Left forelimb (tissue), 1 donor: ENCODE data around the gene L3MBTL3.

Experiments
- DNase-seq: peaks from one replicate; pipeline ENCODE4 v3.0.0-alpha.2; 2018; ENCODE audit warnings: low spot score

L3MBTL3 gene

GRCh38 chr6:130018292-130018743 is at the start of gene L3MBTL3:
Gene L3MBTL3 (plus strand): TSS chr6:130018581. CDS start chr6:130042700, 24,119 bp downstream.
- peak; percentile 89 for DNase-seq

GRCh38 chr6:129969064-129969463 is 49.3 kb upstream of the L3MBTL3 start:
- DNase-seq, result no peak

GRCh38 chr6:129976110-129976509 is 42.3 kb upstream of the L3MBTL3 start:
- DNase-seq, result no peak

- no peak for DNase-seq
Observed at GRCh38 chr6:129978148-129978916, 40.0 kb upstream of the L3MBTL3 start.

- no peak for DNase-seq
Observed at GRCh38 chr6:129980821-129981220, 37.6 kb upstream of the L3MBTL3 start.

GRCh38 chr6:129981598-129981997 is 36.8 kb upstream of the L3MBTL3 start:
- DNase-seq, result no peak

- no peak for DNase-seq
Observed at GRCh38 chr6:129989396-129989795, 29.0 kb upstream of the L3MBTL3 start.

- no peak for DNase-seq
Observed at GRCh38 chr6:129992881-129993280, 25.5 kb upstream of the L3MBTL3 start.

GRCh38 chr6:129994410-129994809 is 24.0 kb upstream of the L3MBTL3 start:
- no peak for DNase-seq

GRCh38 chr6:129996387-129996786 is 22.0 kb upstream of the L3MBTL3 start:
- DNase-seq, result no peak

GRCh38 chr6:130000526-130001421 is 17.6 kb upstream of the L3MBTL3 start:
- no peak for DNase-seq

GRCh38 chr6:130008236-130008873 is 10.0 kb upstream of the L3MBTL3 start:
- no peak for DNase-seq

GRCh38 chr6:130009146-130009545 is 9.2 kb upstream of the L3MBTL3 start:
- no peak for DNase-seq

- no peak for DNase-seq
Observed at GRCh38 chr6:130010387-130010786, 8.0 kb upstream of the L3MBTL3 start.

GRCh38 chr6:130012728-130013127 is 5.7 kb upstream of the L3MBTL3 start:
- DNase-seq, result no peak

- DNase-seq, result peak; percentile 63
Observed at GRCh38 chr6:130018744-130019325, 454 bp downstream of the L3MBTL3 start.

GRCh38 chr6:130019326-130020072 is 1.1 kb downstream of the L3MBTL3 start:
- peak; percentile 70 for DNase-seq

GRCh38 chr6:130020073-130020906 is 1.9 kb downstream of the L3MBTL3 start:
- DNase-seq, result peak; percentile 69

- peak; percentile 82 for DNase-seq
Observed at GRCh38 chr6:130020907-130021629, 2.7 kb downstream of the L3MBTL3 start.

- no peak for DNase-seq
Observed at GRCh38 chr6:130026859-130027258, 8.5 kb downstream of the L3MBTL3 start.
